HCT116 (cell line): ENCODE results near the gene NDUFS4. TPM values are rescaled to one million over a fixed set of nuclear protein-coding genes. Genes with fewer than 3 reads are reported as not detected.

Experiments
- ATAC-seq: fragments of 200-7000 bp; cut with Tn5 transposase; 2 replicates; pipeline ENCODE4 v1.9.1; 2020; ENCODE audit warnings: mild to moderate bottlenecking, moderate library complexity
- Bru-seq: library from RNA; stranded (reverse); fragments of 400-500 nt; gene quantifications from one replicate; lab custom pipeline; 2021; lab: Mats Ljungman, UMichigan
- BruChase-seq, 2 experiments: library from RNA; stranded (reverse); fragments of 400-500 nt; gene quantifications; one replicate each; lab custom pipeline; 2021; lab: Mats Ljungman, UMichigan
- BruUV-seq: library from RNA; stranded (reverse); fragments of 400-500 nt; replicated peaks from 2 replicates; lab custom pipeline; 2021; lab: Mats Ljungman, UMichigan
- CTCF ChIA-PET: fragments of 300-600 bp; sonication (Branson Sonifier 250); formaldehyde crosslinking; loops from one replicate; lab custom pipeline; 2021; ENCODE audit warnings: antibody characterized with exemption; lab: Charles Lee
- POLR2A ChIA-PET: fragments of 300-600, 350-600 bp; sonication (Branson Sonifier 250); formaldehyde crosslinking; loops from one replicate; lab custom pipeline; 2021; ENCODE audit warnings: antibody characterized with exemption; lab: Charles Lee
- RAD21 ChIA-PET, 2 experiments: fragments of 300-600 bp; sonication (Branson Sonifier 250); formaldehyde crosslinking; loops; one replicate each; lab custom pipeline; 2023; ENCODE audit warnings: low total read pairs in 2 of 2; ENCODE audit not compliant: uncharacterized antibody in 2 of 2, unreplicated experiment in 2 of 2, low non-redundant PET in 1 of 2; lab: Charles Lee
- DNase-seq: peaks from one replicate; pipeline ENCODE4 v3.0.0-alpha.2; 2010; ENCODE audit warnings: low read depth, low spot score
- H2AFZ ChIP-seq: fragments of 200-600 bp; shearing (Covaris generic), sonication (generic); 2 replicates; pipeline ENCODE4 v1.6.1; 2017; ENCODE audit warnings: low read depth, mixed run types, mixed read lengths, antibody characterized with exemption, low read length; ENCODE audit not compliant: poor library complexity, severe bottlenecking
- H3K27ac ChIP-seq: 2 replicates; pipeline ENCODE4 v1.5.1; 2012; ENCODE audit warnings: low read depth, low read length
- H3K27me3 ChIP-seq: fragments of 200-600 bp; sonication (generic); 2 replicates; pipeline ENCODE4 v1.6.1; 2016; ENCODE audit warnings: mixed run types, low read length, mixed read lengths; ENCODE audit not compliant: insufficient read depth
- H3K36me3 ChIP-seq, 2 experiments: fragments of 200-500 bp in 1 of 2; fragments of 200-600 bp in 1 of 2; sonication (Bioruptor generic) in 1 of 2; sonication (generic) in 1 of 2; 2 replicates each; pipeline versions ENCODE4 v1.5.1 to v1.6.1; 2014 to 2016; ENCODE audit warnings: low read length in 2 of 2, inconsistent platforms in 1 of 2, mixed read lengths in 1 of 2, mixed run types in 1 of 2; ENCODE audit not compliant: insufficient read depth in 2 of 2, control insufficient read depth in 1 of 2
- H3K4me1 ChIP-seq, 2 experiments: fragments of 200-600 bp in 1 of 2; sonication (generic) in 1 of 2; 2 replicates each; pipeline versions ENCODE4 v1.5.1 to v1.6.1; 2012 to 2017; ENCODE audit warnings: low read length in 2 of 2, inconsistent platforms in 1 of 2, mild to moderate bottlenecking in 1 of 2, mixed read lengths in 1 of 2, mixed run types in 1 of 2, moderate library complexity in 1 of 2; ENCODE audit not compliant: insufficient read depth in 2 of 2, control insufficient read depth in 1 of 2
- H3K4me2 ChIP-seq: fragments of 200-600 bp; sonication (generic); 2 replicates; pipeline ENCODE4 v1.6.1; 2017; ENCODE audit warnings: mixed run types, low read length, mixed read lengths
- H3K4me3 ChIP-seq, 2 experiments: fragments of 200-600 bp in 1 of 2; sonication (generic) in 1 of 2; replicated peaks in 1 of 2; 2 replicates each; pipeline ENCODE4 v1.5.1; 2011 to 2016; ENCODE audit warnings: low read length in 2 of 2, control low read depth in 1 of 2, low read depth in 1 of 2, mild to moderate bottlenecking in 1 of 2, mixed read lengths in 1 of 2, mixed run types in 1 of 2
- H3K79me2 ChIP-seq: fragments of 200-600 bp; sonication (generic); 2 replicates; pipeline ENCODE4 v1.6.1; 2017; ENCODE audit warnings: mild to moderate bottlenecking, mixed run types, low read length, moderate library complexity, mixed read lengths; ENCODE audit not compliant: insufficient read depth
- H3K9ac ChIP-seq: fragments of 200-600 bp; sonication (generic); 2 replicates; pipeline ENCODE4 v1.6.1; 2016; ENCODE audit warnings: low read length, mixed read lengths
- H3K9me2 ChIP-seq: fragments of 200-600 bp; sonication (generic), shearing (Covaris generic); 2 replicates; pipeline ENCODE4 v1.6.1; 2017; ENCODE audit warnings: mixed run types, mild to moderate bottlenecking, moderate library complexity; ENCODE audit not compliant: insufficient read depth
- H3K9me3 ChIP-seq, 2 experiments: fragments of 200-500 bp in 1 of 2; fragments of 200-600 bp in 1 of 2; sonication (Bioruptor generic) in 1 of 2; sonication (generic) in 1 of 2; 2 replicates each; pipeline ENCODE4 v1.6.1; 2014 to 2017; ENCODE audit warnings: low read length in 2 of 2, mixed read lengths in 2 of 2, inconsistent platforms in 1 of 2, low read depth in 1 of 2, mild to moderate bottlenecking in 1 of 2, mixed run types in 1 of 2, moderate library complexity in 1 of 2; ENCODE audit not compliant: control insufficient read depth in 1 of 2, insufficient read depth in 1 of 2
- H4K20me1 ChIP-seq: fragments of 200-600 bp; sonication (generic), shearing (Covaris generic); 2 replicates; pipeline ENCODE4 v1.6.1; 2017; ENCODE audit warnings: mixed run types, mild to moderate bottlenecking, moderate library complexity; ENCODE audit not compliant: insufficient read depth
- CBX3 ChIP-seq: IDR thresholded peaks from 2 replicates; pipeline ENCODE4 v1.6.1; 2012; ENCODE audit warnings: low read depth
- CTCF ChIP-seq, 3 experiments: fragments of 200-600 bp in 1 of 3; sonication (generic) in 1 of 3; IDR thresholded peaks in 2 of 3; conservative IDR thresholded peaks in 1 of 3; 2 replicates each; pipeline ENCODE4 v1.5.1; 2012 to 2017; ENCODE audit warnings: low read depth in 2 of 3, low read length in 2 of 3, antibody characterized with exemption in 1 of 3, borderline replicate concordance in 1 of 3, control low read depth in 1 of 3, mild to moderate bottlenecking in 1 of 3, mixed read lengths in 1 of 3, mixed run types in 1 of 3, moderate library complexity in 1 of 3; ENCODE audit not compliant: insufficient read depth in 1 of 3
- EGR1 ChIP-seq: IDR thresholded peaks from 2 replicates; pipeline ENCODE4 v1.6.1; 2012; ENCODE audit warnings: low read depth
- ELF1 ChIP-seq: IDR thresholded peaks from 2 replicates; pipeline ENCODE4 v1.6.1; 2012; ENCODE audit warnings: low read depth, borderline replicate concordance
- EZH2 ChIP-seq: fragments of 200-600 bp; sonication (generic); IDR thresholded peaks from 2 replicates; pipeline ENCODE4 v1.6.1; 2017; ENCODE audit warnings: antibody characterized with exemption, mixed run types
- EZH2phosphoT487 ChIP-seq: fragments of 200-600 bp; IDR thresholded peaks from 2 replicates; pipeline ENCODE4 v1.6.1; 2018; ENCODE audit warnings: antibody characterized with exemption, borderline replicate concordance
- FOSL1 ChIP-seq: IDR thresholded peaks from 2 replicates; pipeline ENCODE4 v1.6.1; 2012; ENCODE audit warnings: low read depth
- JUND ChIP-seq: IDR thresholded peaks from 2 replicates; pipeline ENCODE4 v1.6.1; 2012
- POLR2A ChIP-seq: IDR thresholded peaks from 2 replicates; pipeline ENCODE4 v1.7.0; 2011; ENCODE audit warnings: borderline replicate concordance; ENCODE audit not compliant: insufficient read depth, insufficient read length; ENCODE audit errors: extremely low read depth
- POLR2AphosphoS5 ChIP-seq: IDR thresholded peaks from 2 replicates; pipeline ENCODE4 v1.6.1; 2011; ENCODE audit warnings: mild to moderate bottlenecking, low read depth, low read length, moderate library complexity
- RAD21 ChIP-seq: IDR thresholded peaks from 2 replicates; pipeline ENCODE4 v1.6.1; 2012; ENCODE audit warnings: low read depth, mild to moderate bottlenecking
- REST ChIP-seq: IDR thresholded peaks from 2 replicates; pipeline ENCODE4 v1.6.1; 2012; ENCODE audit warnings: low read depth
- SIN3A ChIP-seq: IDR thresholded peaks from 2 replicates; pipeline ENCODE4 v1.6.1; 2012; ENCODE audit warnings: low read depth
- SP1 ChIP-seq: IDR thresholded peaks from 2 replicates; pipeline ENCODE4 v1.6.1; 2012; ENCODE audit warnings: low read depth
- SRF ChIP-seq: IDR thresholded peaks from 2 replicates; pipeline ENCODE4 v1.6.1; 2012; ENCODE audit warnings: low read depth
- TCF7L2 ChIP-seq: IDR thresholded peaks from 2 replicates; pipeline ENCODE4 v1.7.0; 2011; ENCODE audit warnings: borderline replicate concordance, inconsistent platforms; ENCODE audit not compliant: insufficient read depth, insufficient read length; ENCODE audit errors: extremely low read depth
- YY1 ChIP-seq: IDR thresholded peaks from 2 replicates; pipeline ENCODE4 v1.6.1; 2011; ENCODE audit warnings: low read length, low read depth, moderate library complexity, mild to moderate bottlenecking; ENCODE audit not compliant: insufficient replicate concordance; ENCODE audit errors: extremely low read depth
- intact Hi-C: fragments of 100-400 bp; cut with micrococcal nuclease; formaldehyde crosslinking; loops from 2 replicates; pipeline ENCODE4 v1.10.0; 2022
- long read RNA-seq: library from polyadenylated mRNA; unstranded; transcript quantifications from one replicate; pipeline ENCODE4 v2.0.0, GENCODE V29; 2021; ENCODE audit not compliant: unreplicated experiment
- polyA plus RNA-seq: library from polyadenylated mRNA; unstranded; fragments of >200 nt; gene quantifications from 2 replicates; pipeline ENCODE4 v1.2.1, GENCODE V29; 2012; ENCODE audit warnings: missing spikeins
- total RNA-seq: library from RNA; stranded (reverse); gene quantifications from one replicate; pipeline ENCODE4 v1.2.1, GENCODE V29; 2021; ENCODE audit not compliant: unreplicated experiment
- TF ChIP-seq, protein P1 (sequence below): IDR thresholded peaks from 2 replicates; pipeline ENCODE4 v1.6.1; 2012
- TF ChIP-seq, protein P2 (sequence below): IDR thresholded peaks from 2 replicates; pipeline ENCODE4 v1.6.1; 2012

NDUFS4 gene
- total RNA-seq = 91.4 TPM
- polyA plus RNA-seq = 97.2 and 114 TPM in 2 replicates
- percentile 94 among the genes with signal in this experiment for Bru-seq, nascent RNA
- percentile 70 among the genes with signal in this experiment for BruChase-seq, experiment 1, labeled RNA remaining after a 6-hour chase
- BruChase-seq, experiment 2, labeled RNA remaining after a 2-hour chase = percentile 67 among the genes with signal in this experiment
- long read RNA-seq, transcript NDUFS4-201 (5 exons, 675 nt) = major isoform, 35 of 62 reads
- long read RNA-seq, partial matches to known transcripts = 6 of 62 reads
- long read RNA-seq, other reads (novel, unspliced or antisense) = 20 of 62 reads

DNA sequence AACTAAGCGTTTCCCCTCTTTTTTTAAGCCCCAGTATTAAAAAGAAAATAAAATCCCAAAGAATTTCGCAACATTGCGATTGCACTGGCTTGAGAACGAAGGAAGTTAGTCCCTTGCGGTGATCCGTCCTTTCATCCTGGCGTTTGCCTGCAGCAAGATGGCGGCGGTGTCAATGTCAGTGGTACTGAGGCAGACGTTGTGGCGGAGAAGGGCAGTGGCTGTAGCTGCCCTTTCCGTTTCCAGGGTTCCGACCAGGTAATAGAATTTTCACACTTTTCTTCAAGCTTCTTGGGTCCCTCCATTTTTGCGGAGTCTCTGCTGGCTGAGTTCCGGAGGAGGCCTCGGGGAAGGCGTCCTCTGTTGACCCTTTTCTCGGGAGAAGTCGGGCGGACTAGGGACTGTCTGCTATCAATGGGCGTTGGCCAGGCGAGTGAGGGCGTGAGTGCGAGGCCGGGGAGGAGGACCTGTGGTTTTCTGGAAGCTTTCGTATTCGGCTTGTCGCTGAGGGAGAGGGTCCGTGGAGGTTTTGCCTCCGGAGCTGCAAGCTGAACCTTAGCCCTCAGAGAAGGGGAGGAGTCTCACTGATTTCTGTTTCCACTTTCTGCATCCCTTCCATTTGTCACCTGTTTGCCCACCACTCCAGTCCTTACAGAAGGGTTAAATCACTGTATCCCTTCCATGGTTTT is at the start of gene NDUFS4:
TSS of gene NDUFS4 (plus strand) at position 134 of the 686 bp plus-strand sequence. CDS start at position 158, 24 bp downstream.
- Histone ChIP-seq H3K9me3 (peaks cover 0 to 5% of the 10 kb centered on the region in 2 experiments; a peak in 1 of 4 replicates), H3K27ac (peak within 1 kb of the TSS; percentile 59), H3K4me2 (peak within 1 kb of the TSS; percentile 76), H3K4me3 (peak within 1 kb of the TSS; percentile 85 to 90), H4K20me1 (no peaks in the 10 kb centered on the region), H3K9me2 (no peaks in the 10 kb centered on the region), H3K9ac (peak within 1 kb of the TSS; percentile 67), H3K4me1 (peaks cover 0 to 10% of the 10 kb centered on the region in 2 experiments; a peak in 3 of 4 replicates), H3K36me3 (no peaks in the 10 kb centered on the region), H2AFZ (peak within 1 kb of the TSS; percentile 100), H3K79me2 (peaks cover 49% of the 10 kb centered on the region), H3K27me3 (no peaks in the 10 kb centered on the region)
- ChIA-PET RAD21 (no interaction called here), POLR2A (interaction anchor here (1.1 kb wide), 1 partner anchor 40 kb away, joined by 3 read pairs; no protein-coding TSS in a partner anchor), CTCF (no interaction called here)
- BruUV-seq = TSS peak; percentile 62
- peak; percentile 92 for ATAC-seq
- DNase-seq = peak; percentile 84
- intact Hi-C loops = no loop called here
- TF ChIP-seq JUND (no peak), RAD21 (no peak), POLR2A (peak; percentile 65), ELF1 (peak; percentile 30; the same call in 1 of the 2 replicates), POLR2AphosphoS5 (peak; percentile 89), EZH2 (no peak), SIN3A (peak; percentile 80), YY1 (peak; percentile 97), SP1 (peak; percentile 56), EGR1 (no peak; the same call in 1 of the 2 replicates), CBX3 (peak; percentile 90), EZH2phosphoT487 (no peak), TCF7L2 (peak; percentile 63), CTCF (IDR thresholded peaks at IDR 0.05 in 2 of 3, conservative IDR thresholded peaks at IDR 0.05 in 1 of 3; ENCODE audit: borderline replicate concordance in 1 of 3, insufficient read depth in 1 of 3, low read depth in 2 of 3, low read length in 2 of 3) (no peak), REST (no peak), FOSL1 (peak; percentile 18; the same call in 1 of the 2 replicates), SRF (no peak)
- TF ChIP-seq, protein P1, sequence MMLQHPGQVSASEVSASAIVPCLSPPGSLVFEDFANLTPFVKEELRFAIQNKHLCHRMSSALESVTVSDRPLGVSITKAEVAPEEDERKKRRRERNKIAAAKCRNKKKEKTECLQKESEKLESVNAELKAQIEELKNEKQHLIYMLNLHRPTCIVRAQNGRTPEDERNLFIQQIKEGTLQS = no peak
- TF ChIP-seq, protein P2, sequence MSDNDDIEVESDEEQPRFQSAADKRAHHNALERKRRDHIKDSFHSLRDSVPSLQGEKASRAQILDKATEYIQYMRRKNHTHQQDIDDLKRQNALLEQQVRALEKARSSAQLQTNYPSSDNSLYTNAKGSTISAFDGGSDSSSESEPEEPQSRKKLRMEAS = no peak
